GM12878 (cell line): ENCODE data around the gene CEBPB. TPM values are rescaled to one million over a fixed set of nuclear protein-coding genes. Genes with fewer than 3 reads are reported as not detected.

ENCODE experiments used
- ATAC-seq: fragments of 200-7000 bp; cut with Tn5 transposase; 3 replicates; pipeline ENCODE4 v1.9.1; 2020; ENCODE audit warnings: mild to moderate bottlenecking, moderate library complexity
- BruUV-seq: library from RNA; stranded (reverse); fragments of 400-500 nt; replicated peaks from 2 replicates; lab custom pipeline; 2021; lab: Mats Ljungman, UMichigan
- CTCF ChIA-PET: fragments of 300-600 bp; sonication (Branson Sonifier 250); formaldehyde crosslinking; extraction: SDS; loops from one replicate; lab custom pipeline; 2021; ENCODE audit warnings: inconsistent platforms; lab: Yijun Ruan, JAX
- POLR2A ChIA-PET: fragments of 350-600 bp; formaldehyde crosslinking; extraction: SDS; loops from one replicate; lab custom pipeline; 2021; ENCODE audit warnings: inconsistent platforms; lab: Charles Lee
- RAD21 ChIA-PET: fragments of 300-600 bp; sonication (Branson Sonifier 250); formaldehyde crosslinking; loops from one replicate; lab custom pipeline; 2023; ENCODE audit warnings: antibody characterized with exemption; ENCODE audit not compliant: unreplicated experiment; lab: Charles Lee
- SMC1A ChIA-PET: fragments of 300-600 bp; sonication (Branson Sonifier 250); formaldehyde crosslinking; loops from one replicate; lab custom pipeline; 2023; ENCODE audit not compliant: unreplicated experiment, uncharacterized antibody; lab: Charles Lee
- DNase-seq: peaks from one replicate; pipeline ENCODE4 v3.0.0-alpha.2; 2011; ENCODE audit warnings: low read depth, low spot score
- FAIRE-seq: peaks from 3 replicates; lab custom pipeline; 2011; peaks lifted over from hg19 to GRCh38; lab: Jason Lieb, UNC
- H2AFZ ChIP-seq: 2 replicates; pipeline ENCODE4 v1.6.0; 2011; ENCODE audit warnings: low read depth, low read length, control low read depth; ENCODE audit not compliant: control insufficient read depth
- H3K27ac ChIP-seq: 2 replicates; pipeline ENCODE4 v1.5.1; 2011; ENCODE audit warnings: control low read depth; ENCODE audit not compliant: control insufficient read depth, insufficient read depth
- H3K27me3 ChIP-seq, 2 experiments: replicated peaks in 1 of 2; 2 replicates each; pipeline versions ENCODE4 v1.6.0 to v1.6.1; 2011; ENCODE audit warnings: low read length in 1 of 2; ENCODE audit not compliant: control insufficient read depth in 2 of 2, insufficient read depth in 2 of 2
- H3K36me3 ChIP-seq, 2 experiments: 2 replicates each; pipeline ENCODE4 v1.5.1; 2011; ENCODE audit warnings: low read length in 1 of 2; ENCODE audit not compliant: control insufficient read depth in 2 of 2, insufficient read depth in 2 of 2
- H3K4me1 ChIP-seq: 2 replicates; pipeline ENCODE4 v1.6.1; 2011; ENCODE audit warnings: mild to moderate bottlenecking, low read length, moderate library complexity, mixed read lengths; ENCODE audit not compliant: control insufficient read depth, insufficient read depth
- H3K4me2 ChIP-seq: 2 replicates; pipeline ENCODE4 v1.6.0; 2011; ENCODE audit warnings: control low read depth; ENCODE audit not compliant: control insufficient read depth, insufficient read depth
- H3K4me3 ChIP-seq: fragments of 200-600 bp; sonication (generic); 2 replicates; pipeline ENCODE4 v1.5.1; 2016
- H3K79me2 ChIP-seq: 2 replicates; pipeline ENCODE4 v1.6.0; 2011; ENCODE audit warnings: low read length; ENCODE audit not compliant: control insufficient read depth, insufficient read depth
- H3K9ac ChIP-seq: 2 replicates; pipeline ENCODE4 v1.8.0; 2011; ENCODE audit warnings: low read length, control low read depth, mixed read lengths; ENCODE audit not compliant: control insufficient read depth, insufficient read depth
- H3K9me3 ChIP-seq: replicated peaks from 3 replicates; pipeline ENCODE4 v1.5.1; 2011; ENCODE audit warnings: mild to moderate bottlenecking, low read length; ENCODE audit not compliant: control insufficient read depth, insufficient read depth
- H4K20me1 ChIP-seq: 2 replicates; pipeline ENCODE4 v1.6.0; 2011; ENCODE audit not compliant: control insufficient read depth, insufficient read depth
- ATF7 ChIP-seq: fragments of 450-650 bp; IDR thresholded peaks from 2 replicates; pipeline ENCODE4 v1.6.1; 2016; ENCODE audit warnings: low read depth, mild to moderate bottlenecking
- BCLAF1 ChIP-seq: fragments of 450-650 bp; IDR thresholded peaks from 2 replicates; pipeline ENCODE4 v1.6.1; 2017; ENCODE audit warnings: antibody characterized with exemption, mild to moderate bottlenecking, moderate library complexity
- EZH2 ChIP-seq: IDR thresholded peaks from 2 replicates; pipeline ENCODE4 v1.6.1; 2012; ENCODE audit warnings: low read depth, mild to moderate bottlenecking, control low read depth, inconsistent platforms, low read length, borderline replicate concordance; ENCODE audit not compliant: control insufficient read depth
- KAT2A ChIP-seq: conservative IDR thresholded peaks from 2 replicates; pipeline ENCODE4 v1.6.1; 2011; ENCODE audit warnings: low read depth, low read length; ENCODE audit not compliant: control insufficient read depth
- KDM1A ChIP-seq: fragments of 200-600 bp; sonication (generic); IDR thresholded peaks from 2 replicates; pipeline ENCODE4 v1.6.1; 2016; ENCODE audit warnings: borderline replicate concordance
- PAX8 ChIP-seq: fragments of 450-650 bp; IDR thresholded peaks from 2 replicates; pipeline ENCODE4 v1.6.1; 2017; ENCODE audit warnings: mild to moderate bottlenecking, moderate library complexity
- PRDM15 ChIP-seq: fragments of 450-650 bp; formaldehyde crosslinking; IDR thresholded peaks from 2 replicates; pipeline ENCODE4 v1.4.0; 2020; ENCODE audit warnings: mild to moderate bottlenecking, moderate library complexity
- RAD51 ChIP-seq: fragments of 450-650 bp; IDR thresholded peaks from 2 replicates; pipeline ENCODE4 v1.6.1; 2016; ENCODE audit warnings: moderate library complexity, mild to moderate bottlenecking, inconsistent platforms
- USF1 ChIP-seq: IDR thresholded peaks from 2 replicates; pipeline ENCODE4 v1.6.1; 2011; ENCODE audit warnings: borderline replicate concordance, low read depth, mild to moderate bottlenecking, moderate library complexity, mixed read lengths, low read length; ENCODE audit not compliant: insufficient read depth; ENCODE audit errors: extremely low read length
- YY1 ChIP-seq: IDR thresholded peaks from 2 replicates; pipeline ENCODE4 v1.6.1; 2011; ENCODE audit warnings: low read depth, mild to moderate bottlenecking, low read length
- ZBTB4 ChIP-seq: fragments of 450-650 bp; formaldehyde crosslinking; IDR thresholded peaks from 2 replicates; pipeline ENCODE4 v1.4.0; 2022; ENCODE audit warnings: mild to moderate bottlenecking, moderate library complexity
- WGBS: methylation state at CpG from one replicate; pipeline ENCODE4 v1.1.6; 2016; ENCODE audit warnings: low lambda C conversion rate; ENCODE audit not compliant: insufficient replicate concordance, insufficient coverage; ENCODE audit errors: missing lambda C conversion rate; 5-methylcytosine and 5-hydroxymethylcytosine counted together
- in situ Hi-C: fragments of 300-500 bp; cut with MboI; formaldehyde crosslinking; loops from 9 replicates; pipeline ENCODE4 v1.14.3; 2018; ENCODE audit warnings: mixed read lengths
- intact Hi-C: fragments of 100-400 bp; cut with micrococcal nuclease; formaldehyde crosslinking; loops from one replicate; pipeline ENCODE4 v1.14.2; 2022; ENCODE audit not compliant: unreplicated experiment
- polyA plus RNA-seq, 11 experiments: library from polyadenylated mRNA; depleted of rRNA in 4 of 11; unstranded in 6 of 11; stranded (reverse) in 5 of 11; fragments of >200 nt; fragmentation: Nextera tagmentation in 4 of 11; fragmentation: Illumina TruSeq in 1 of 11; extraction: Ambion mirVana in 4 of 11; extraction: Trizol in 1 of 11; gene quantifications; 1 replicate in 1 of 11; 2 replicates in 10 of 11; pipeline versions ENCODE4 v1.2.1 to v1.2.3, GENCODE V29; 2011 to 2016; ENCODE audit warnings: inconsistent platforms in 2 of 11, missing spikeins in 2 of 11, low read depth in 1 of 11
- total RNA-seq, 4 experiments: library from RNA; depleted of rRNA in 3 of 4; stranded (reverse); fragments of >200 nt in 3 of 4; fragmentation: Illumina TruSeq in 1 of 4; extraction: Trizol in 1 of 4; gene quantifications; 2 replicates each; pipeline versions ENCODE4 v1.2.1 to v1.2.3, GENCODE V29; 2013 to 2021

Gene CEBPB
- total and polyA plus RNA-seq, 10 of the 15 experiments (the other 5 are each of a cell fraction or from before 2014, with no cell fraction given) = 0.18 to 8.8 (median 1.6) TPM

- ChIA-PET CTCF (interaction anchor here (0.7 to 10.8 kb wide), 3 partner anchors 265 to 383 kb away, joined by 3 to 157 read pairs (median 4); no protein-coding TSS in a partner anchor), POLR2A (no interaction called here), RAD21 (interaction anchor here (0.6 to 5.7 kb wide), 2 partner anchors 273 to 302 kb away, joined by 5 to 56 read pairs; no protein-coding TSS in a partner anchor), SMC1A (interaction anchor here (6.7 kb wide), 1 partner anchor 274 kb away, joined by 60 read pairs; no protein-coding TSS in a partner anchor)
- ATAC-seq (no peak), DNase-seq (no peak), FAIRE-seq (no peak)
- Histone ChIP-seq H3K9ac (no peak overlapping the region), H3K4me2 (peak overlapping the region; percentile 66; the same call in 1 of the 2 replicates), H3K36me3 (no peaks in the 10 kb centered on the region), H3K27ac (no peak overlapping the region), H3K9me3 (no peaks in the 10 kb centered on the region), H4K20me1 (no peaks in the 10 kb centered on the region), H3K79me2 (peaks cover 12% of the 10 kb centered on the region), H3K4me3 (peak overlapping the region; percentile 88; the same call in 1 of the 2 replicates), H3K27me3 (no peaks in the 10 kb centered on the region), H2AFZ (0 out of 2 replicates have a peak overlapping the region, but pooled peaks have one; percentile 29), H3K4me1 (peaks cover 7% of the 10 kb centered on the region)
- 41% methylated on average over 29 of the region's 29 CpGs for whole genome bisulfite sequencing
- in situ Hi-C loops = loop anchor here (5.0 kb wide), 2 partner anchors 273 to 383 kb away; no protein-coding TSS in a partner anchor
- BruUV-seq = no TSS peak
- intact Hi-C loops = loop anchor here (1.0 to 10.0 kb wide), 5 partner anchors 95 to 545 kb away; partner anchors contain the start of gene PARD6B
- TF ChIP-seq PRDM15 (CRISPR knock-in tag) (no peak), KDM1A (no peak), BCLAF1 (no peak), YY1 (no peak), PAX8 (no peak), ZBTB4 (CRISPR knock-in tag) (no peak), RAD51 (no peak), USF1 (no peak), KAT2A (no peak), ATF7 (no peak), EZH2 (no peak)
Measured at GRCh38 chr20:50189681-50190250, 864 bp upstream of the CEBPB start.
